CD4-positive, alpha-beta T cell treated with Interleukin-6 for 4 hours (primary cell): Measurements from ENCODE around the gene EFNA5.
"Not testable (repeated sequence)": the region's sequence is repeated elsewhere in the genome, so short reads cannot be mapped to it uniquely, and the experiment has no call there.

Source experiments
- DNase-seq: peaks from one replicate; pipeline ENCODE4 v3.0.0-alpha.2; 2020; ENCODE audit warnings: mixed read lengths

Gene EFNA5

DNA sequence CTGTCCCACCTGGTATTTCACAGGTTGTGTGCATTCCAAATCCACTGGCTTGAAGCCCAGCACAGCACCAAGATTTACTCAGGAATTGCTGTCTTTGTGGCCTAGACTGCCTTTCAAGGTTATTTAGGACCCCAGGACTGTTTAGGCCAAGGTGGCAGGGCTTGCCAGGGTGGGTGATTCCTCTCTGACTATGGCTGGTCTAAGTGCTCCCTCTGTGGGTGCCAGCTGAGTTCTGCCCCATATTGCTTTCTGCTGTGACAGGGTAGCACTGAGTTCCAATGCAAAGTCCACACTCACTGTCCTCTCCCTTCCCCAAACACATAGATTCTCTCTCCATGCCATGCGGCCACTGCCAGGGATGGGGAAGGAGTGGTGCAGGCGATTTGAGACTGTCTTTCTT lies 318.2 kb downstream of the EFNA5 start:
- DNase-seq = no peak

DNA sequence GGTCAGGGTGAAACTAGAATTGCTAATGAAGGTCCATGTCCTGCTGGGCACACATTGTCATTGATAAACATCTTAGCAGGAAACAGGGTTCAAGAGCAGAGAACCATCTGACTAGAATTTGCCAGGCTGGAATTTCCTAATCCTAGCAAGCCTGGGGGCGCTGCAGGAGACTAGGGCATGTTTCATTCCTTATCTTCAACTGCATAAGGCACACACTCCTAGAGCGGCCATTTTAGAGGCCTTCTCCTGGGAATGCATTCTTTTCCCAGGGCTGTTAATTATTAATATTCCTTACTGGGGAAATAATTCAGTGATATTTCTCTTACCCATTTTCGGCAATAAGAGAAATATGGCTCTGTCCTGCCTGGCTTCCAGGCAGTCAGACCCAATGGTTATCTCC lies 324.2 kb downstream of the EFNA5 start:
- DNase-seq = not testable (repeated sequence)

- DNase-seq = no peak
Measured at GRCh38 chr5:107342371-107342770, 328.4 kb downstream of the EFNA5 start.

DNA sequence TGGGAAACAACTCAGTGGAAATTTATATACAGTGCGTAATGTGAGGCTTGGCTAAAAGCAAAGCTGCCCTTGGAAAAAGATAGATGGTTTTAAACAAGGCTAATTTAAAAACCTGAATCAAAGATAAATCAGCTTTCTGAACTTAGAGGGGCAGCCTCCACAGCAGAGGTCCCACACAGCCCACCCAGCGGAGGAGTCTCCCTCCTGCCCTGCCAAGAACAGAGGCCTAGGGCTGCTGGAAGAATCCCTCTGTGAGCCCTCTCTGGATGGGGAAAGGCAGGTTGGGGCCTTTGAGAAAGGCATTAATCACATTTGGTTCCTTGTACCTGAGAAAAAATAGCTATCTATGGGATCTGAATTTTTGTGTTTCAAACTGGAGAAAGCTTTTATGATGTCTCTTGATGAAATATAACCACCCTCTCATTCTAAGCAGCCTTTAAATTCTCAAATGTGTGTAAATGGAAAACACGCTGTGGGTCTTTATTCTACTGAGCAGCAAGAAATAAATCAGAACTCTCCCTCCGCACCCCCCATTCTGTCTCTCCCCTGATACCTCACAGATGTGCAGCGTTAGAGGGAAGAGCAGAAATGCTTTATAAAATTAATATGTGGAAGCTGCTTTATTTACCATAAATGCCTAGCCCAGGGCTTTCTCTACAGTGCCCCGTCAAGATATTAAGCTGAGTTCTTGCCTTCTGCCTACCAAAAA lies 329.2 kb downstream of the EFNA5 start:
- DNase-seq = no peak

DNA sequence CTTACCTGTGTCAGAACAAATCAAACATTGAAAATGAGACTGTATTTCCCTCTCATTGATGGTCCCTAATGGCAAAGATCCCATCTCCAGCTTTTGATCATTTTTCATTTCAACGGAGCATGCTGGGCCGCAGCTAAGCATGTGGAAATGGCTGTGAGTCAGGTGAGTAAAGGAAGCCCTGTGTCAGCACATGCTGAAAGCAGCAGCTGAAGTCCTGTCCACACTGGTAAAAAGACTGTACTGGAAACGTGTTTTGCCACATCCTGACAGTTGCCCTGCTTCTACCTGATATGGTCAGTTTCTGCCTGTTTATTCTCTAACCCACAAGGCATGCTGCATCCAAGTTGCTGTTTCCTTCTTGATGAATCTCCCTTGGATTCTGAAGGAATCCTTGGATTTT lies 330.1 kb downstream of the EFNA5 start:
- no peak for DNase-seq

GRCh38 chr5:107338335-107338734 lies 332.4 kb downstream of the EFNA5 start:
- no peak for DNase-seq

- no peak for DNase-seq
Measured at GRCh38 chr5:107337281-107337680, 333.5 kb downstream of the EFNA5 start.

GRCh38 chr5:107331882-107332281 lies 338.9 kb downstream of the EFNA5 start:
- no peak for DNase-seq

GRCh38 chr5:107331312-107331711 lies 339.4 kb downstream of the EFNA5 start:
- no peak for DNase-seq

- no peak for DNase-seq
Measured at GRCh38 chr5:107330903-107331302, 339.8 kb downstream of the EFNA5 start.

GRCh38 chr5:107329850-107330249 lies 340.9 kb downstream of the EFNA5 start:
- DNase-seq = no peak
